HL-60 (cell line): Measurements from ENCODE around the gene KLHL40.

Experiments used
- CTCF ChIP-seq: IDR thresholded peaks from one replicate; pipeline ENCODE4 v1.5.1; 2011; ENCODE audit warnings: low read length, control low read depth, inconsistent platforms; ENCODE audit not compliant: insufficient read depth
- POLR2AphosphoS5 ChIP-seq: IDR thresholded peaks from 2 replicates; pipeline ENCODE4 v1.6.1; 2012; ENCODE audit warnings: low read depth

- no peak for TF ChIP-seq CTCF
- no peak for TF ChIP-seq POLR2AphosphoS5
These were observed 31.6 kb upstream of the KLHL40 start, which contains the start of gene ZBTB47 for GRCh38 chr3:42653560-42654330.
